GM12872 (cell line): ENCODE measurements around the gene DACH1.

Source experiments
- TF ChIP-seq, protein P1 (sequence below): IDR thresholded peaks from 3 replicates; pipeline ENCODE4 v1.5.1; 2011; ENCODE audit warnings: low read depth, mild to moderate bottlenecking, low read length, moderate library complexity; ENCODE audit not compliant: insufficient read depth

The DACH1 gene

DNA sequence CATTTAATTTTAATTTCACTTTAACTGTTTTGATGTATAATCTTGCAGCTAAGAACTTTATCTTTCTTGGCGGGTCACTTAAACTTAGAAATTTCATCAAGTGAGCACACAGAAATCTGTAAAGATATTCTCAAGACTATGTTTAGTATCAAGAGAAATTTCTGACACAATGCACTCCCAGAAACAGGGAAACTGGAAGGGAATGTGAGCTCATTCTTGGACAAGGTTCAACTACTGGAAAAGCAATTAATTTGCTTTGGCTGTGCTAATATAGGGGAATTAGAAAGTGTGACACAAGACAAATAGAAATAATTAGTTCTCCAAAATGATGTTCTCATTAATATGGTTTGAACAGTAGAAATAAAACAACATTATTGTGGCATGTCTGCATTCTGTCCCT, 402.3 kb downstream of the DACH1 start:
- TF ChIP-seq, protein P1, sequence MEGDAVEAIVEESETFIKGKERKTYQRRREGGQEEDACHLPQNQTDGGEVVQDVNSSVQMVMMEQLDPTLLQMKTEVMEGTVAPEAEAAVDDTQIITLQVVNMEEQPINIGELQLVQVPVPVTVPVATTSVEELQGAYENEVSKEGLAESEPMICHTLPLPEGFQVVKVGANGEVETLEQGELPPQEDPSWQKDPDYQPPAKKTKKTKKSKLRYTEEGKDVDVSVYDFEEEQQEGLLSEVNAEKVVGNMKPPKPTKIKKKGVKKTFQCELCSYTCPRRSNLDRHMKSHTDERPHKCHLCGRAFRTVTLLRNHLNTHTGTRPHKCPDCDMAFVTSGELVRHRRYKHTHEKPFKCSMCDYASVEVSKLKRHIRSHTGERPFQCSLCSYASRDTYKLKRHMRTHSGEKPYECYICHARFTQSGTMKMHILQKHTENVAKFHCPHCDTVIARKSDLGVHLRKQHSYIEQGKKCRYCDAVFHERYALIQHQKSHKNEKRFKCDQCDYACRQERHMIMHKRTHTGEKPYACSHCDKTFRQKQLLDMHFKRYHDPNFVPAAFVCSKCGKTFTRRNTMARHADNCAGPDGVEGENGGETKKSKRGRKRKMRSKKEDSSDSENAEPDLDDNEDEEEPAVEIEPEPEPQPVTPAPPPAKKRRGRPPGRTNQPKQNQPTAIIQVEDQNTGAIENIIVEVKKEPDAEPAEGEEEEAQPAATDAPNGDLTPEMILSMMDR, result no peak

DNA sequence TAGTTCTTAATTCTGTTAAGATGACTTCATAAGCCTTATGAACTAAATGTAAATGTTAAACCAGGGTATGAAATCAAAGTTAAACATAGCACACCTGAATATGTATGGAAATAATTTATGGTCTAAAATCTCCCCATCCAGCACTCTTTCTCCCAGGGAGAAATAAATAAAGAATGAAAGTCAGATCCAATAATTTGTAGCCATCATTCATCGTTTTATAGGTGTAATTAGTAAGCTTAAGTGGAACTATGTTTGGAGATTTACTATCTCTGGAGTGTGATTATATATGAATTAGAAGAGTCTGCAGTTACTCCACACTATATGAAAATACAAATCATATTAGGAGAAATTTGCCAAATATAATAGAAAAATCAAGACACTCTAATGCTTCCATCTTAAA, 405.1 kb downstream of the DACH1 start:
- TF ChIP-seq, protein P1, result no peak

DNA sequence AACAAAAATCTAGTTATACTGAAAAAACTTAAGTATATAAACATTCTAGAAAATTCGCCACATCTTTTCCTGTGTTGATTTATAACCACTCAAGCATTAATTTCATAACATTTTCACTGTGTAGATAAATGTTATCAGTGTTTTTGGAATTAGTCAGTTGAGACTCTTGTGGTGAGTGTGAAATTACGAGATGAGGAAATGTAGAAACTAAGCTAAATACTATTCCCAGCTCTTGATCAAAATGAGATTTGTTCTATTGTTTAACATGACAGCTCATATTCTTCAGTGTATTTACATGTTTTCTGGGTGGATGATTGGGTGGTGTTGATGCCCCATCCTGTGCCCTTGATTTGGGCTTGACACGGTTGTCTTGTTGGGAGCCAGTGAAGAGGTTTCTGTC, 406.8 kb downstream of the DACH1 start:
- TF ChIP-seq, protein P1, result no peak

DNA sequence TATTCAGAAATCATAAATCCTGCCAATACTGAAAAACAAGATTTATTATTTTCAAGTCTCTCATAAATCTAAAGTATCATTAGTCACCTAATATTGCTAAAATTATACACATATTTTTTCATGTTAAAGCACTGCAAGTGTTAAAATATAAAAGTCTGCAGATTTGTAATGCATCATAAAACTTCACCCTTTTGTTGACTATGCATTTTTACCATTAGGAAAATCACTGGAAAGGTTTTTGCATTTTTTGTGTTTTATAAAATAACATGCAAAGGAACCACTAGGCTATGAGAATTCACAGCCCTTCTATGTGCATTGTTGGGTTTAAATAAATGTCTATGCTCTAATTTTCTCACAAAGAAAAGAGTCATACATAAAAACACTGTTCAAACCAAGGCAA, 407.3 kb downstream of the DACH1 start:
- TF ChIP-seq, protein P1, result no peak

DNA sequence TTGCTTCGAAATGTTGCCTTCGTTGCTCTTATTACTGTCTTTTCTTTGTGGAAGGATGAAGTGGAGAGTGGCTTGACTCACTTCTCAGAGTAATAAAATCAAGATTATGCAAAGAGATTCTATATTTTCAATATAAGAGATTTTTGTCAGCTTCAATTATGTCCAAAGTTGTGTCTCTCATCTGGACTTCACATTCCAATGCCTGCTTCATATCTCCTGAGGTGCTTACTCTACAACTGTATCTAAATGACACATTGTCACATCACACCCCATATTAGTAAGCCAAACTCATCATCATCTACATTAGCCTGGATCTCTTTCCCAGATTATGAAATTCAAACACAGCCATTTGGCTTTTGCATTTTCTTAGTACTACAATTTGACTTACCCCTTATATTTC, 409.4 kb downstream of the DACH1 start:
- TF ChIP-seq, protein P1, result no peak

DNA sequence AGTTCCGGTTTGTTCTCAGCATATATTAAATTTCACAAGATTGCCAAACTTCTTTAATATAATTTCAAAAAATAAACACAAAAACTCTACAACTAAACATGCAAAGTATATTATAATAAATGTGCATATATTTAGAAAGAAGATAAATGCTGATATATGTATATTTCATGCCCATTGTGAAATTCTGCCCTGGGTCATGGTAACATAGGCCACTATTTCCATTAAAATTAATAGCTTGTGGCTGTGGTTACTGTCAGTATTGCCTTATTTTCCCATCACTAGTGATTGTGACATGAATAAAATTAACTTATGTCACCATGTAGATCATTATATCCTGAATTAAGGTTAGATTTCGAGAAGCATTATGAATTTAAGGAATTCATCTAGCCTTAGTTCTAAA, 410.9 kb downstream of the DACH1 start:
- TF ChIP-seq, protein P1, result no peak

DNA sequence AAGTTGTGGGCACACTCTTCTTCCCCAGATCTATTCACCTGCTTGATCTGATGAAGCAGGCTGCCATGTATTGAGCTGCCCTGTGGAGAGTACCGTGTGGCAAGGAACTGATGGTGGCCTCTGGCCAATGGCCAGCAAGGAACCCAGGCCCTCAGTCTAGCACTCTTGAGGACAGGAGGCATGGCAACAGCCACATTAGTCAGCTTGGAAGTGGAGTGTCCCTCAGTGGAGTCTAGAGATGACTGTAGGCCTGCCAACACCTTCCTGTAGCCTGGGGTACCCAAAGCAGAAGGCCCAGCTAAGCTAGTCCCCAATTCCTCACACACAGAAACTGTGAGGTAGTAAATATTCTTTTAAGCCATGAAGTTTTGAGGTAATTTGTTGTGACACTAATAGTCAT, 412.5 kb downstream of the DACH1 start:
- TF ChIP-seq, protein P1, result no peak
